Panc1 (cell line): ENCODE measurements around the gene CHST11.

Experiments used
- POLR2AphosphoS5 ChIP-seq: IDR thresholded peaks from 2 replicates; pipeline ENCODE4 v1.6.1; 2012; ENCODE audit warnings: mild to moderate bottlenecking, low read depth, low read length, moderate library complexity
- TCF7L2 ChIP-seq: IDR thresholded peaks from 2 replicates; pipeline ENCODE4 v1.6.1; 2011; ENCODE audit warnings: mild to moderate bottlenecking, low read depth, low read length, inconsistent platforms
- TF ChIP-seq, protein P1 (sequence below): fragments of 450-650 bp; IDR thresholded peaks from 2 replicates; pipeline ENCODE4 v1.5.1; 2017; ENCODE audit warnings: mild to moderate bottlenecking
- TF ChIP-seq, protein P2 (sequence below), 2 experiments: IDR thresholded peaks; 2 replicates each; pipeline ENCODE4 v1.6.1; 2011 to 2012; ENCODE audit warnings: low read depth in 2 of 2, control low read depth in 1 of 2, low read length in 1 of 2, mild to moderate bottlenecking in 1 of 2, moderate library complexity in 1 of 2; ENCODE audit not compliant: insufficient read depth in 1 of 2

GRCh38 chr12:104648756-104649155 lies 192.0 kb downstream of the CHST11 start:
- TF ChIP-seq, protein P1, sequence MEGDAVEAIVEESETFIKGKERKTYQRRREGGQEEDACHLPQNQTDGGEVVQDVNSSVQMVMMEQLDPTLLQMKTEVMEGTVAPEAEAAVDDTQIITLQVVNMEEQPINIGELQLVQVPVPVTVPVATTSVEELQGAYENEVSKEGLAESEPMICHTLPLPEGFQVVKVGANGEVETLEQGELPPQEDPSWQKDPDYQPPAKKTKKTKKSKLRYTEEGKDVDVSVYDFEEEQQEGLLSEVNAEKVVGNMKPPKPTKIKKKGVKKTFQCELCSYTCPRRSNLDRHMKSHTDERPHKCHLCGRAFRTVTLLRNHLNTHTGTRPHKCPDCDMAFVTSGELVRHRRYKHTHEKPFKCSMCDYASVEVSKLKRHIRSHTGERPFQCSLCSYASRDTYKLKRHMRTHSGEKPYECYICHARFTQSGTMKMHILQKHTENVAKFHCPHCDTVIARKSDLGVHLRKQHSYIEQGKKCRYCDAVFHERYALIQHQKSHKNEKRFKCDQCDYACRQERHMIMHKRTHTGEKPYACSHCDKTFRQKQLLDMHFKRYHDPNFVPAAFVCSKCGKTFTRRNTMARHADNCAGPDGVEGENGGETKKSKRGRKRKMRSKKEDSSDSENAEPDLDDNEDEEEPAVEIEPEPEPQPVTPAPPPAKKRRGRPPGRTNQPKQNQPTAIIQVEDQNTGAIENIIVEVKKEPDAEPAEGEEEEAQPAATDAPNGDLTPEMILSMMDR: no peak
- TF ChIP-seq, protein P2, sequence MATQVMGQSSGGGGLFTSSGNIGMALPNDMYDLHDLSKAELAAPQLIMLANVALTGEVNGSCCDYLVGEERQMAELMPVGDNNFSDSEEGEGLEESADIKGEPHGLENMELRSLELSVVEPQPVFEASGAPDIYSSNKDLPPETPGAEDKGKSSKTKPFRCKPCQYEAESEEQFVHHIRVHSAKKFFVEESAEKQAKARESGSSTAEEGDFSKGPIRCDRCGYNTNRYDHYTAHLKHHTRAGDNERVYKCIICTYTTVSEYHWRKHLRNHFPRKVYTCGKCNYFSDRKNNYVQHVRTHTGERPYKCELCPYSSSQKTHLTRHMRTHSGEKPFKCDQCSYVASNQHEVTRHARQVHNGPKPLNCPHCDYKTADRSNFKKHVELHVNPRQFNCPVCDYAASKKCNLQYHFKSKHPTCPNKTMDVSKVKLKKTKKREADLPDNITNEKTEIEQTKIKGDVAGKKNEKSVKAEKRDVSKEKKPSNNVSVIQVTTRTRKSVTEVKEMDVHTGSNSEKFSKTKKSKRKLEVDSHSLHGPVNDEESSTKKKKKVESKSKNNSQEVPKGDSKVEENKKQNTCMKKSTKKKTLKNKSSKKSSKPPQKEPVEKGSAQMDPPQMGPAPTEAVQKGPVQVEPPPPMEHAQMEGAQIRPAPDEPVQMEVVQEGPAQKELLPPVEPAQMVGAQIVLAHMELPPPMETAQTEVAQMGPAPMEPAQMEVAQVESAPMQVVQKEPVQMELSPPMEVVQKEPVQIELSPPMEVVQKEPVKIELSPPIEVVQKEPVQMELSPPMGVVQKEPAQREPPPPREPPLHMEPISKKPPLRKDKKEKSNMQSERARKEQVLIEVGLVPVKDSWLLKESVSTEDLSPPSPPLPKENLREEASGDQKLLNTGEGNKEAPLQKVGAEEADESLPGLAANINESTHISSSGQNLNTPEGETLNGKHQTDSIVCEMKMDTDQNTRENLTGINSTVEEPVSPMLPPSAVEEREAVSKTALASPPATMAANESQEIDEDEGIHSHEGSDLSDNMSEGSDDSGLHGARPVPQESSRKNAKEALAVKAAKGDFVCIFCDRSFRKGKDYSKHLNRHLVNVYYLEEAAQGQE (IDR thresholded peaks at IDR 0.05; ENCODE audit: insufficient read depth in 1 of 2, low read depth in 2 of 2, low read length in 1 of 2): no peak
- TF ChIP-seq POLR2AphosphoS5 (no peak), TCF7L2 (no peak)
